H1 (cell line): ENCODE results near the gene LSG1. TPM values are rescaled to one million over a fixed set of nuclear protein-coding genes. Genes with fewer than 3 reads are reported as not detected.

Source experiments
- ATF2 ChIP-seq: IDR thresholded peaks from 2 replicates; pipeline ENCODE4 v1.6.1; 2012; ENCODE audit warnings: low read length, inconsistent platforms
- BCL11A ChIP-seq, 2 experiments: IDR thresholded peaks; one replicate each; pipeline ENCODE4 v1.6.1; 2011; ENCODE audit warnings: low read depth in 2 of 2, low read length in 2 of 2, mild to moderate bottlenecking in 2 of 2
- GTF2F1 ChIP-seq: IDR thresholded peaks from 2 replicates; pipeline ENCODE4 v1.6.1; 2012; ENCODE audit warnings: low read depth, low read length, improper control_type of control experiment, borderline replicate concordance
- KDM1A ChIP-seq: fragments of 200-600, 300-600 bp; sonication (generic); IDR thresholded peaks from 2 replicates; pipeline ENCODE4 v1.7.1; 2016; ENCODE audit warnings: mild to moderate bottlenecking, low read length, borderline replicate concordance
- SRF ChIP-seq: IDR thresholded peaks from 2 replicates; pipeline ENCODE4 v1.6.1; 2011; ENCODE audit warnings: mild to moderate bottlenecking, low read depth, low read length, moderate library complexity
- polyA plus RNA-seq, 7 experiments: library from polyadenylated mRNA; depleted of rRNA in 3 of 7; stranded (reverse) in 5 of 7; unstranded in 2 of 7; fragments of >200 nt in 5 of 7; fragments of 200-250 nt in 2 of 7; gene quantifications; 1 replicate in 5 of 7; 2 replicates in 1 of 7; 4 replicates in 1 of 7; pipeline versions ENCODE4 v1.2.1 to v1.2.3, GENCODE V29; 2011 to 2013; ENCODE audit warnings: missing spikeins in 2 of 7, mixed read lengths in 2 of 7
- total RNA-seq: library from RNA; stranded (reverse); fragmentation: NEBNext Ultra II Directional; extraction: Animal tissue kit (Norgen Biotek cat#: 25700); gene quantifications from 2 replicates; pipeline ENCODE4 v1.2.1, GENCODE V29; 2021

Gene LSG1
- total and polyA plus RNA-seq, 2 of the 8 experiments (the other 6 are each of a cell fraction or from before 2014, with no cell fraction given), result 23.7 to 47.6 TPM

GRCh38 chr3:194657439-194657838 is 14.6 kb downstream of the LSG1 start (continued):
- TF ChIP-seq SRF (no peak), KDM1A (no peak), GTF2F1 (no peak), ATF2 (no peak), BCL11A (IDR thresholded peaks at IDR 0.05; ENCODE audit: low read depth in 2 of 2, low read length in 2 of 2) (no peak)
